SU-DHL-6 (cell line): Measurements from ENCODE around the gene SLC44A5.
"Not testable (repeated sequence)": the region's sequence is repeated elsewhere in the genome, so short reads cannot be mapped to it uniquely, and the experiment has no call there.

Source experiments
- H2AFZ ChIP-seq: fragments of 200-600 bp; sonication (generic); 2 replicates; pipeline ENCODE4 v1.6.1; 2014; ENCODE audit warnings: low read depth, mild to moderate bottlenecking, moderate library complexity, mixed read lengths, antibody characterized with exemption, low read length; ENCODE audit not compliant: severe bottlenecking
- H3F3A ChIP-seq: fragments of 200-600 bp; shearing (Covaris generic); 2 replicates; pipeline ENCODE4 v1.6.0; 2016; ENCODE audit warnings: antibody characterized with exemption, mild to moderate bottlenecking; ENCODE audit not compliant: insufficient read depth
- H3K27ac ChIP-seq: fragments of 200-600 bp; sonication (generic); 2 replicates; pipeline ENCODE4 v1.5.1; 2016; ENCODE audit warnings: low read depth, mild to moderate bottlenecking, low read length, moderate library complexity, mixed read lengths
- H3K27me3 ChIP-seq: fragments of 200-600 bp; sonication (generic), shearing (Covaris generic); 2 replicates; pipeline ENCODE4 v1.6.0; 2014; ENCODE audit warnings: mild to moderate bottlenecking, low read length
- H3K36me3 ChIP-seq: fragments of 200-600 bp; sonication (generic); 2 replicates; pipeline ENCODE4 v1.6.1; 2014; ENCODE audit warnings: mild to moderate bottlenecking, low read length, mixed read lengths
- H3K4me2 ChIP-seq: fragments of 300-600, 200-600 bp; shearing (Covaris generic), sonication (generic); 2 replicates; pipeline ENCODE4 v1.6.0; 2014; ENCODE audit warnings: low read length, low read depth, mild to moderate bottlenecking; ENCODE audit not compliant: poor library complexity, severe bottlenecking
- H3K4me3 ChIP-seq: fragments of 200-600 bp; sonication (generic); 2 replicates; pipeline ENCODE4 v1.5.1; 2014; ENCODE audit warnings: antibody characterized with exemption, low read length, mild to moderate bottlenecking, mixed read lengths; ENCODE audit not compliant: insufficient read depth, poor library complexity, severe bottlenecking
- H3K79me2 ChIP-seq: fragments of 200-600 bp; sonication (generic); 2 replicates; pipeline ENCODE4 v1.6.1; 2014; ENCODE audit warnings: mild to moderate bottlenecking, low read length, moderate library complexity; ENCODE audit not compliant: insufficient read depth
- H3K9ac ChIP-seq: fragments of 200-600 bp; sonication (generic); 2 replicates; pipeline ENCODE4 v1.7.0; 2014; ENCODE audit warnings: mild to moderate bottlenecking, low read length
- H3K9me2 ChIP-seq: fragments of 200-600 bp; sonication (generic); replicated peaks from 2 replicates; pipeline ENCODE4 v1.6.1; 2014; ENCODE audit warnings: low read length; ENCODE audit not compliant: insufficient read depth
- H3K9me3 ChIP-seq: fragments of 200-600 bp; sonication (generic); 2 replicates; pipeline ENCODE4 v1.6.1; 2014; ENCODE audit warnings: low read length, mixed read lengths; ENCODE audit not compliant: insufficient read depth
- H4K20me1 ChIP-seq: fragments of 200-600 bp; sonication (generic); 2 replicates; pipeline ENCODE4 v1.6.1; 2014; ENCODE audit warnings: low read depth, mild to moderate bottlenecking, antibody characterized with exemption, low read length, moderate library complexity, mixed read lengths
- EZH2phosphoT487 ChIP-seq: fragments of 200-600 bp; sonication (generic), shearing (Covaris generic); conservative IDR thresholded peaks from 2 replicates; pipeline ENCODE4 v1.6.1; 2018; ENCODE audit warnings: mild to moderate bottlenecking, antibody characterized with exemption, low read length, moderate library complexity, mixed read lengths
- TF ChIP-seq, protein P1 (sequence below): fragments of 200-600 bp; sonication (generic); IDR thresholded peaks from one replicate; pipeline ENCODE4 v1.5.1; 2017; ENCODE audit warnings: antibody characterized with exemption, mild to moderate bottlenecking, low read length, moderate library complexity; ENCODE audit not compliant: insufficient read depth, poor library complexity, severe bottlenecking

SLC44A5 gene

DNA sequence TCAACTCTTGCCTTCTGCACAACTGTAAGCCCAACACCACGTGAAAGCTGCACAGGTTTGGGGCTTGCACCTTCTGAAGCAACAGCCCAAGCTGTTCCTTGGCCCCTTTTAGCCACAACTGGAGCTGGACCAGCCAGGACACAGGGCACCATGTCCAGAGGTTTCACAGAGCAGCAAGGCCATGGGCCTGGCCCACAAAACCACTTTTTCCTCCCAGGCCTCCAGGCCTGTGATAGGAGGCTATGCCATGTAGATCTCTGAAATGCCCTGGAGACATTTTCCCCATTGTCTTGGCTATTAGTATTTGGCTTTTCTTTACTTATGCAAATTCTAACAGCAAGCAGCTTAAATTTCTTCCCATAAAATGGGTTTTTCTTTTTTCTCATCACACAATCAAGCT, 126.1 kb downstream of the SLC44A5 start:
- no peak overlapping the region for H3K4me2 ChIP-seq
- no peaks in the 10 kb centered on the region for H3K79me2 ChIP-seq
- H3K36me3 ChIP-seq = no peaks in the 10 kb centered on the region
- TF ChIP-seq, protein P1, sequence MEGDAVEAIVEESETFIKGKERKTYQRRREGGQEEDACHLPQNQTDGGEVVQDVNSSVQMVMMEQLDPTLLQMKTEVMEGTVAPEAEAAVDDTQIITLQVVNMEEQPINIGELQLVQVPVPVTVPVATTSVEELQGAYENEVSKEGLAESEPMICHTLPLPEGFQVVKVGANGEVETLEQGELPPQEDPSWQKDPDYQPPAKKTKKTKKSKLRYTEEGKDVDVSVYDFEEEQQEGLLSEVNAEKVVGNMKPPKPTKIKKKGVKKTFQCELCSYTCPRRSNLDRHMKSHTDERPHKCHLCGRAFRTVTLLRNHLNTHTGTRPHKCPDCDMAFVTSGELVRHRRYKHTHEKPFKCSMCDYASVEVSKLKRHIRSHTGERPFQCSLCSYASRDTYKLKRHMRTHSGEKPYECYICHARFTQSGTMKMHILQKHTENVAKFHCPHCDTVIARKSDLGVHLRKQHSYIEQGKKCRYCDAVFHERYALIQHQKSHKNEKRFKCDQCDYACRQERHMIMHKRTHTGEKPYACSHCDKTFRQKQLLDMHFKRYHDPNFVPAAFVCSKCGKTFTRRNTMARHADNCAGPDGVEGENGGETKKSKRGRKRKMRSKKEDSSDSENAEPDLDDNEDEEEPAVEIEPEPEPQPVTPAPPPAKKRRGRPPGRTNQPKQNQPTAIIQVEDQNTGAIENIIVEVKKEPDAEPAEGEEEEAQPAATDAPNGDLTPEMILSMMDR = no peak
- no peak for TF ChIP-seq EZH2phosphoT487
- H3K9me2 ChIP-seq = no peaks in the 10 kb centered on the region
- no peaks in the 10 kb centered on the region for H3F3A ChIP-seq
- no peak overlapping the region for H2AFZ ChIP-seq
- no peak overlapping the region for H3K27ac ChIP-seq
- no peaks in the 10 kb centered on the region for H3K27me3 ChIP-seq
- no peak overlapping the region for H3K9ac ChIP-seq
- H4K20me1 ChIP-seq = no peaks in the 10 kb centered on the region
- H3K9me3 ChIP-seq = peaks cover 5% of the 10 kb centered on the region; the same call in 1 of the 2 replicates
- no peak overlapping the region for H3K4me3 ChIP-seq

DNA sequence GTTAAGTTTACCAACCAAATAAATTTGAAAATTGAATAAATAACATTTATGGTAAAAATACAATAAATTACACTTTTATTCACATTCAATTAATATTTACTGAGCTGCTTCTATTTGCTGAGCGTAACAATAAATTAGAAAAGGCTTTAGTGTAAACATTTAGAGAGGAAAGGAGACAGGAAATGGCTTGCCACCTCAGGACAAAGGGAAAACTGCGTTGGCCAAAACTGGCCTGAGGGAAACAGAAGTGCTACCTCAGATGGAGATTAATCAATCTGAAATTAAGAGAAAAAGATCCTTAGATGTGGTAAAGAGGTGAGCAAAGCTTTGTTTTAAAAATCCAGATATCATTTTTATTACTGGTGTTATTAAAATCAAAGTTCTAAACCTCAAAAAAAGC, 128.0 kb downstream of the SLC44A5 start:
- Histone ChIP-seq H3K36me3 (no peaks in the 10 kb centered on the region), H3K79me2 (no peaks in the 10 kb centered on the region), H3K9me3 (peaks cover 5% of the 10 kb centered on the region; the same call in 1 of the 2 replicates), H3K9me2 (no peaks in the 10 kb centered on the region), H3F3A (no peaks in the 10 kb centered on the region), H3K4me3 (no peak overlapping the region), H2AFZ (no peak overlapping the region), H3K27ac (no peak overlapping the region), H4K20me1 (no peaks in the 10 kb centered on the region), H3K27me3 (no peaks in the 10 kb centered on the region), H3K9ac (no peak overlapping the region), H3K4me2 (no peak overlapping the region)
- TF ChIP-seq, protein P1 = no peak
- no peak for TF ChIP-seq EZH2phosphoT487

DNA sequence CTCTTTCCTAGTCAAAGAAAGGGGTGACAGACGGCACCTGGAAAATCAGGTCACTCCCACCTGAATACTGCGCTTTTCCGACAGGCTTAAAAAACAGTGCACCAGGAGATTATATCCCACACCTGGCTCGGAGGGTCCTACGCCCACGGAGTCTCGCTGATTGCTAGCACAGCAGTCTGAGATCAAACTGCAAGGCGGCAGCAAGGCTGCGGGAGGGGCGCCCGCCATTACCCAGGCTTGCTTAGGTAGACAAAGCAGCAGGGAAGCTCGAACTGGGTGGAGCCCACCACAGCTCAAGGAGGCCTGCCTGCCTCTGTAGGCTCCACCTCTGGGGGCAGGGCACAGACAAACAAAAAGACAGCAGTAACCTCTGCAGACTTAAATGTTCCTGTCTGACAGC, 134.4 kb downstream of the SLC44A5 start:
- not testable (repeated sequence) for H3K9ac ChIP-seq, H3K9me3 ChIP-seq, H3K27me3 ChIP-seq, H3K36me3 ChIP-seq, H3K9me2 ChIP-seq, H3K27ac ChIP-seq, H2AFZ ChIP-seq, H3K4me2 ChIP-seq, H3K4me3 ChIP-seq, H3F3A ChIP-seq, H4K20me1 ChIP-seq, H3K79me2 ChIP-seq

DNA sequence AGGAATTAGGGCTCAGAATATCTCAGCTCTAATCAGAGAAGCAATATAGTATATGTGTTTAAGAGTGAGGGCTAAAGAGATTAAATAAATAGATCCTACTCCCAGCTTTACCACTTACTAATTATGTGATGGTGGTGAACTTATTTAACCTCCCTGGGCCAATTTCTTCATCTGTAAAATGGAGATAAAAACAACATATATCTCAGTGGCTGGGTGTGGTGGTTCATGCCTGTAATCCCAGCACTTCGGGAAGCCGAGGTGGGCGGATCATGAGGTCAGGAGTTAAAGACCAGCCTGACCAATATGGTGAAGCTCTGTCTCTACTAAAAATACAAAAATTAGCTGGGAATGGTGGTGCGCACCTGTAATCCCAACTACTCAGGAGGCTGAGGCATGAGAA, 135.2 kb downstream of the SLC44A5 start:
- TF ChIP-seq, protein P1 = no peak
- TF ChIP-seq EZH2phosphoT487 = no peak
- H3K27me3 ChIP-seq = no peaks in the 10 kb centered on the region
- no peak overlapping the region for H3K4me3 ChIP-seq

More for the DNA sequence above, 135.2 kb downstream of the SLC44A5 start:
- no peaks in the 10 kb centered on the region for H3K79me2 ChIP-seq
- H3F3A ChIP-seq = no peaks in the 10 kb centered on the region
- no peaks in the 10 kb centered on the region for H4K20me1 ChIP-seq
- no peak overlapping the region for H2AFZ ChIP-seq
- no peak overlapping the region for H3K9ac ChIP-seq
- no peaks in the 10 kb centered on the region for H3K36me3 ChIP-seq
- no peak overlapping the region for H3K27ac ChIP-seq
- no peak overlapping the region for H3K4me2 ChIP-seq
- H3K9me2 ChIP-seq = no peaks in the 10 kb centered on the region
- no peaks in the 10 kb centered on the region for H3K9me3 ChIP-seq
